NOMO-1 (cell line): ENCODE results near the gene BNIP2.
"Not testable (repeated sequence)": the region's sequence is repeated elsewhere in the genome, so short reads cannot be mapped to it uniquely, and the experiment has no call there.

Experiments
- DNase-seq, 2 experiments: peaks; one replicate each; lab custom pipeline; 2025; ENCODE audit not compliant: unreplicated experiment in 2 of 2; lab: John Stamatoyannopoulos, UW

Gene BNIP2

GRCh38 chr15:59689626-59690236, 611 bp upstream of the BNIP2 start:
- DNase-seq = peak; percentile 78 to 88

GRCh38 chr15:59688423-59688781, 718 bp downstream of the BNIP2 start:
- peak in 1 of 2 experiments; percentile 75 for DNase-seq

GRCh38 chr15:59687836-59688235, 1.3 kb downstream of the BNIP2 start:
- DNase-seq = peak; percentile 70 to 90

GRCh38 chr15:59686389-59686788, 2.7 kb downstream of the BNIP2 start:
- peak; percentile 62 to 93 for DNase-seq

GRCh38 chr15:59685737-59686297, 3.3 kb downstream of the BNIP2 start:
- DNase-seq = peak in 1 of 2 experiments; percentile 71

- DNase-seq = no peak
Observed at GRCh38 chr15:59680870-59681269, 8.2 kb downstream of the BNIP2 start.

- no peak for DNase-seq
Observed at GRCh38 chr15:59680346-59680745, 8.8 kb downstream of the BNIP2 start.

- no peak for DNase-seq
Observed at GRCh38 chr15:59678620-59679019, 10.5 kb downstream of the BNIP2 start.

GRCh38 chr15:59678172-59678571, 10.9 kb downstream of the BNIP2 start:
- DNase-seq = no peak

GRCh38 chr15:59676565-59676964, 12.6 kb downstream of the BNIP2 start:
- DNase-seq = no peak

GRCh38 chr15:59674361-59674877, 14.7 kb downstream of the BNIP2 start:
- no peak for DNase-seq

GRCh38 chr15:59668556-59668955, 20.6 kb downstream of the BNIP2 start:
- DNase-seq = no peak

GRCh38 chr15:59662260-59662659, 26.9 kb downstream of the BNIP2 start:
- no peak for DNase-seq

- DNase-seq = no peak
Observed at GRCh38 chr15:59659366-59659765, 29.8 kb downstream of the BNIP2 start.

- no peak for DNase-seq
Observed at GRCh38 chr15:59657635-59658125, 31.4 kb downstream of the BNIP2 start.

- DNase-seq = peak; percentile 94 to 97
Observed at GRCh38 chr15:59656897-59657634, 32.1 kb downstream of the BNIP2 start, which contains the start of gene GTF2A2. Gene GTF2A2, minus strand, starts transcription at chr15:59657515. Its CDS starts 5,238 bp downstream, at chr15:59652277.

- DNase-seq = no peak
Observed at GRCh38 chr15:59654046-59654445, 35.1 kb downstream of the BNIP2 start.

GRCh38 chr15:59649603-59650002, 39.5 kb downstream of the BNIP2 start:
- no peak for DNase-seq

GRCh38 chr15:59647085-59647484, 42.0 kb downstream of the BNIP2 start:
- DNase-seq = no peak

GRCh38 chr15:59646277-59646676, 42.8 kb downstream of the BNIP2 start:
- DNase-seq = no peak

- DNase-seq = not testable (repeated sequence)
Observed at GRCh38 chr15:59645812-59646211, 43.3 kb downstream of the BNIP2 start.

- DNase-seq = no peak
Observed at GRCh38 chr15:59644756-59645155, 44.4 kb downstream of the BNIP2 start.
